ENCODE results near the gene CELF5. TPM values are rescaled to one million over a fixed set of nuclear protein-coding genes. Genes with fewer than 3 reads are reported as not detected.
A peak's percentile ranks its signal among the peaks of the same experiment; 100 is the strongest.
"Not testable (repeated sequence)": the region's sequence is repeated elsewhere in the genome, so short reads cannot be mapped to it uniquely, and the experiment has no call there.

CELF5 gene
- total RNA-seq, 2 experiments from 2014 or later = 0.13 TPM; not detected in 1

DNA sequence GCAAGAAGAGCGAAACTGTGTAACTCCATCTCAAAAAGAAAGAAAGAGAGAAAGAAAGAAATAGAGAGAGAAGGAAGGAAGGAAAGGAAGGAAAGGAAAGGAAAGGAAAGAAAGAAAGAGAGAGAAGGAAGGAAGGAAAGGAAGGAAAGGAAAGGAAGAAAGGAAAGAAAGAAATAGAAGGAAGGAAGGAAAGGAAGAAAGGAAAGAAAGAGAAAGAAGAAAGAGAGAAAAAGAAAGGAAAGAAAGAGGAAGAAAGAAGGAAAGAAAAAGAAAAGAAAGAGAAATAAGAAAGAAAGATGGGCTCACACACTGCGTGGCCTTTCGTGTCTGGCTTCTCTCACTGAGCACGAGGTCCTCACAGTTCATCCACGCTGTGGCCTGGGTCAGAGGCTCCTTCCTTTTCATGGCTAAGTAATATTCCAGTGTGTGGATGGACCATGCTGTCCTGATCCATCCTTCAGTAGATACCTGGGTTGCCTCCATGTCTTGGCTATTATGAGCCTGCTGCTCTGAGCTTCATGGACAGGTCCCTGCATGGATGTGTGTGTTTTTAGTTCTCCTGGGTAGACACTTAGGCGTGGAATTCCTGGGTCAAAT, 74.5 kb downstream of the CELF5 start:
- no peaks in the 10 kb centered on the region for H3K36me3 ChIP-seq (ENCODE audit: insufficient read depth, low read length)
- intact Hi-C loops (cut with micrococcal nuclease; ENCODE audit: unreplicated experiment) = no loop called here
- BruUV-seq (replicated peaks) = no TSS peak
- H3K9me2 ChIP-seq (ENCODE audit: insufficient read depth, low read length) = no peaks in the 10 kb centered on the region
- H3K4me1 ChIP-seq (ENCODE audit: insufficient read depth, low read length, poor library complexity, severe bottlenecking) = no peaks in the 10 kb centered on the region
- no peak overlapping the region for H3K4me3 ChIP-seq (ENCODE audit: low read depth, low read length, poor library complexity, severe bottlenecking)
- H4K20me1 ChIP-seq (ENCODE audit: insufficient read depth, low read length) = no peaks in the 10 kb centered on the region
- H3K4me2 ChIP-seq (ENCODE audit: low read length) = no peak overlapping the region
- POLR2A ChIA-PET = no interaction called here
- no peak overlapping the region for H2AFZ ChIP-seq (ENCODE audit: low read length)
- CTCF ChIA-PET (ENCODE audit: unreplicated experiment) = no interaction called here
- H3K27ac ChIP-seq (ENCODE audit: low read depth, low read length, poor library complexity, severe bottlenecking) = no peak overlapping the region
- TF ChIP-seq EZH2phosphoT487 (IDR thresholded peaks at IDR 0.05; ENCODE audit: borderline replicate concordance, low read depth, low read length) = no peak
- TF ChIP-seq, protein P1, sequence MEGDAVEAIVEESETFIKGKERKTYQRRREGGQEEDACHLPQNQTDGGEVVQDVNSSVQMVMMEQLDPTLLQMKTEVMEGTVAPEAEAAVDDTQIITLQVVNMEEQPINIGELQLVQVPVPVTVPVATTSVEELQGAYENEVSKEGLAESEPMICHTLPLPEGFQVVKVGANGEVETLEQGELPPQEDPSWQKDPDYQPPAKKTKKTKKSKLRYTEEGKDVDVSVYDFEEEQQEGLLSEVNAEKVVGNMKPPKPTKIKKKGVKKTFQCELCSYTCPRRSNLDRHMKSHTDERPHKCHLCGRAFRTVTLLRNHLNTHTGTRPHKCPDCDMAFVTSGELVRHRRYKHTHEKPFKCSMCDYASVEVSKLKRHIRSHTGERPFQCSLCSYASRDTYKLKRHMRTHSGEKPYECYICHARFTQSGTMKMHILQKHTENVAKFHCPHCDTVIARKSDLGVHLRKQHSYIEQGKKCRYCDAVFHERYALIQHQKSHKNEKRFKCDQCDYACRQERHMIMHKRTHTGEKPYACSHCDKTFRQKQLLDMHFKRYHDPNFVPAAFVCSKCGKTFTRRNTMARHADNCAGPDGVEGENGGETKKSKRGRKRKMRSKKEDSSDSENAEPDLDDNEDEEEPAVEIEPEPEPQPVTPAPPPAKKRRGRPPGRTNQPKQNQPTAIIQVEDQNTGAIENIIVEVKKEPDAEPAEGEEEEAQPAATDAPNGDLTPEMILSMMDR (conservative IDR thresholded peaks at IDR 0.05; ENCODE audit: low read length) = no peak
- no peak for DNase-seq (ENCODE audit: low spot score)
- H3K9me3 ChIP-seq (ENCODE audit: low read length) = no peaks in the 10 kb centered on the region
- H3K79me2 ChIP-seq (ENCODE audit: insufficient read depth, low read depth, low read length) = no peaks in the 10 kb centered on the region

DNA sequence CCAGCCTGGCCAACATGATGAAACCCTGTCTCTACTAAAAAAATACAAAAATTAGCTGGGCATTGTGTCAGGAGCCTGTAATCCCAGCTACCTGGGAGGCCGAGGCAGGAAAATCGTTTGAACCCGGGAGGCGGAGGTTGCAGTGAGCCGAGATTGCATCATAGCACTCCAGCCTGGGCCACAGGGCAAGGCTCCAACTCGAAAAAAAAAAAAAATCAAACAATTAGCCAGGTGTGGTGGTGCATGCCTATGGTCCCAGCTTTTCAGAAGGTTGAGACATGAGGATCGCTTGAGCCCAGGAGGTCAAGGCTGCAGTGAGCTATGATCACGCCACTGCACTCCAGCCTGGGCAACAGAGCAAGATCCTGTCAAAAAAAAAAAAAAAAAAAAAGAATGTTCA, 76.1 kb downstream of the CELF5 start:
- H3K79me2 ChIP-seq (ENCODE audit: insufficient read depth, low read depth, low read length); H3K4me2 ChIP-seq (ENCODE audit: low read length); intact Hi-C loops (cut with micrococcal nuclease; ENCODE audit: unreplicated experiment); CTCF ChIA-PET (ENCODE audit: unreplicated experiment); H3K4me3 ChIP-seq (ENCODE audit: low read depth, low read length, poor library complexity, severe bottlenecking); DNase-seq (ENCODE audit: low spot score); H3K9me2 ChIP-seq (ENCODE audit: insufficient read depth, low read length); BruUV-seq (replicated peaks); H4K20me1 ChIP-seq (ENCODE audit: insufficient read depth, low read length); H3K4me1 ChIP-seq (ENCODE audit: insufficient read depth, low read length, poor library complexity, severe bottlenecking); H3K27ac ChIP-seq (ENCODE audit: low read depth, low read length, poor library complexity, severe bottlenecking); H3K9me3 ChIP-seq (ENCODE audit: low read length); H3K36me3 ChIP-seq (ENCODE audit: insufficient read depth, low read length); H2AFZ ChIP-seq (ENCODE audit: low read length): not testable (repeated sequence)
- POLR2A ChIA-PET = interaction anchor here (0.6 kb wide), 1 partner anchor 69 kb away, joined by 6 read pairs; no protein-coding TSS in a partner anchor

DNA sequence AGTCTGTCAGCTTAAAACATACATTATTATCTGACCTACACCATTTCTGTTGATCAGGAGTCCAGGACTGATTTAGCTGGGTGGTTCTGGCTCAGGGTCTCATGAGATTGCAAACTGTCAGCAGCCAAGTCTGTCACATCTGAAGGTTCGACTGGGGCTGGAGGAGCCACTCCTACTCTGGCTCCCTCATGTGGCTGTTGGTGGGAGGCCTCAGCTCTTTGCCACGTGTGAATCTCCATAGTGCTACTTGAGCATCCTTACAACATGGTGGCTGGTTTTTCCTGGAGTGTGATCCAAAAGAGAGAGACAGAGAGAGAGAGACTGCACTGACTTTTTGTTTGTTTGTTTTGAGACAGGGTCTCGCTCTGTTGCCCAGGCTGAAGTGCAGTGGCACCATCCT, 78.3 kb downstream of the CELF5 start:
- Histone ChIP-seq H3K36me3 (ENCODE audit: insufficient read depth, low read length) (no peaks in the 10 kb centered on the region), H3K4me3 (ENCODE audit: low read depth, low read length, poor library complexity, severe bottlenecking) (no peak overlapping the region), H3K9me3 (ENCODE audit: low read length) (no peaks in the 10 kb centered on the region), H3K4me2 (ENCODE audit: low read length) (no peak overlapping the region), H3K4me1 (ENCODE audit: insufficient read depth, low read length, poor library complexity, severe bottlenecking) (no peaks in the 10 kb centered on the region), H3K9me2 (ENCODE audit: insufficient read depth, low read length) (no peaks in the 10 kb centered on the region), H4K20me1 (ENCODE audit: insufficient read depth, low read length) (no peaks in the 10 kb centered on the region), H2AFZ (ENCODE audit: low read length) (no peak overlapping the region), H3K27ac (ENCODE audit: low read depth, low read length, poor library complexity, severe bottlenecking) (no peak overlapping the region), H3K79me2 (ENCODE audit: insufficient read depth, low read depth, low read length) (no peaks in the 10 kb centered on the region)
- peak; percentile 21 for DNase-seq (ENCODE audit: low spot score)
- POLR2A ChIA-PET = interaction anchor here (0.6 to 1.1 kb wide), 2 partner anchors 27 to 140 kb away, joined by 3 to 4 read pairs; no protein-coding TSS in a partner anchor
- CTCF ChIA-PET (ENCODE audit: unreplicated experiment) = interaction anchor here (1.0 kb wide), 1 partner anchor 27 kb away, joined by 10 read pairs; no protein-coding TSS in a partner anchor
- intact Hi-C loops (cut with micrococcal nuclease; ENCODE audit: unreplicated experiment) = no loop called here
- TF ChIP-seq, protein P1 (conservative IDR thresholded peaks at IDR 0.05; ENCODE audit: low read length) = peak; percentile 56
- TF ChIP-seq EZH2phosphoT487 (IDR thresholded peaks at IDR 0.05; ENCODE audit: borderline replicate concordance, low read depth, low read length) = no peak
- BruUV-seq (replicated peaks) = no TSS peak

All from OCI-LY7 (cell line).